ENCODE results near the gene CFI.

CFI gene

DNA sequence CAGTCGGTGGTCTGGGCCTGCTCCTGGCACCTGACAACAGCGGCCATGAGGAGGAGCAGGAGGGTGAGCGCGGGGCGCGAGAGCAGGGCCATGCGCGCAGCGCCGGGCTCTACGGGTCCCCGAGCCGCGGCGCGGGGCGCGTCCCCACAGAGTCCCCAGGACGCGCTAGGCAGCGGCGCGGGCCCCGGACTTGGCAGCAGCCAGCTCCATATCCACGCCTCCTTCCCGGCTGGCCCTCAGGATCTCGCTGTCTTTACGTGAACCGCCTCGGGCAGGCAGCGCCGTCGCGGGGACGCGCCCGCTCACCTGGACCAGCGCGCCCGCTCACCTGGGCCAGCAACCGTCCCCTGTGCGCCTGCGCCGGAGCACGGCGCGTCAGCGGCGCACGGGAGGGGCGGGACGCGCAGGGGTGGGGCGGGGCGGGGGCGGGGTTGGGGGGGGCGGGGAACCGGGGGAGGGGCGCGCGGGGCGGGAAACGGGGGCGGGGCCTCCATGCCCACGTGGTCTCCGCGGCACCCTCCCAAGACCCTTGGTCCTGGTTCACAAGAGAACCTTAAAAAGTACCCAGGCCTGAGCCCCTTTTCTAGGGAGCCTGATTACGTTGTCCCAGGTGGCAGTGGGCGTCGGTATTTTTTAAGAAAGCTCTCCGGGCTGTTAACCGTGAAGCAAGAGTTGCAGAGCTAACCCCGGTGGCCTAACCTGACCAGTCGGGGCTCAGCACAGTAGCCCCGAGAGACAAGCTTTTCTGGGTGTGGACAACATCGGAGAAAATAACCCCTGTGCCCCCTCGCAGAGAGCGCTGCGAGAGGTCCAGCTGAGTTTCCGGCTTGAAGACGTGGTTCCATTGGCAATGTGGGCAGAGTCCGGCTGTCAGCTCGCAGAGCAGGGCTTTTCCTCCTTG is 71.8 kb downstream of the CFI start, which contains the start of gene PLA2G12A:
PLA2G12A (minus strand) TSS at position 353 of the 901 bp plus-strand sequence; CDS start at position 92, 261 bp downstream.
- DNase-seq = peak; percentile 81

DNA sequence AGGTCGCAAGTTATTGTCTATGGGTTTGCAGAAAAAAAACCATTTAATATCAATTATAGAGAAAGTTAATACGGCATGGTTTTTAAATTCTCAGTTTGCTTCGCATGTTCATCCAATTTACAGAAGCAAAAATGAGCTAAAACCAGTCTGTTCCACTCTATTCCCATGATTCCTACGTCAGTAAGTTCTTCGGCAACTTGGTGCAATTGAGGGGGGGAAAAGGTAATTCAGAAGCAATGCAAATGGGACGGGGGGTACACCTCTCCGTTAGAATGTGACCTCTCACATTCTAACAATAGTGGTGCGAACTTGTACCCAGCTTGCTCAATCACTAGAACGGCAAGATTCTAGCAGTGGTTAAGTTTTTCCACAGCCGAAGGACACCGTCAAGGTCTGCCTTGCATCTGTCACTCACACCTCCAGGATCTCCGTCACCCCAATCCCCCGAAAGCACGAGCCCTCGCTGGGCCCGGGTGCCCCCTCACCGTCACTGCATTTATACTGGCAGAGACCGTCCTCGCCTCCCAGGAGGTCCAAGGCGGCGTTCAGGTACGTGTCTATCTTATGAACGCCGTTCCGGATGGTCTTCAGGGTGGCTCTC is 72.6 kb downstream of the CFI start:
- DNase-seq = peak; percentile 40

DNA sequence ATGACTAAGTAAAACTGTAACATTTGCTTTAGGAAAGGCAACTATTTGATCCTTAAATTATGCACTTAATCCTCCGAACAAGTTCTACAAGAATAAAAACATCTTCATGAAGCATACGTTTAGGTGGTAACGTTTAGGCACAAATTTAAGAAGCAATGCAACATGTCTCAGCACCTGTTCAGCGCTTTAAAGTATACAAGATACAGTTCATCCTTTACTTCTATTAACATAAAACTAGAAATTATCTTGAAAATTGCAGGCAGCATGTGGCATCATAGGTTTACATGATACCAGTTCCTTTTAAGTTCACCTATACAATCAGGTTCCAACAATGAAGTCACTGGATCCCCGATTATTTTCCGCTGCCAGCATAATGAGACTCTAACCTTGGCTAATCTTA is 73.4 kb downstream of the CFI start:
- peak; percentile 29 for DNase-seq

DNA sequence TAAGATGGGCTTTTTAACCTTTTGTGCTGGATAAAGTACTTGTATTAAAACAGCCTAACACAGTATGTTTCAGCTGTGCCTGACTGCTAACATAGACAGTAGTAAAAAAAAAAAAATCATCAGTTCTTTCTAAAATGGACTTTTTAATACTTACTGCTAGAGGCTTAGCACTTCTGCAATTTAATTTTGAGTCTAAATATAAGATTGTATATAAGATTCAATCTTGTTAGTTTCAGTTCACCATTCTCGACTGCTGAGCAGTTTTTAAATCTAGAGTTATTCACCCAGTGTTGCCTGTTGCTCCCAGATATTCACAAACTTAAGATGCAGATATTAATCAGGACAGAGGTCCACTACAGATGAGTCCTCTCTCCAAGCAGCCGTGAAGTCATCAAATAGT is 78.7 kb downstream of the CFI start:
- DNase-seq = no peak

DNA sequence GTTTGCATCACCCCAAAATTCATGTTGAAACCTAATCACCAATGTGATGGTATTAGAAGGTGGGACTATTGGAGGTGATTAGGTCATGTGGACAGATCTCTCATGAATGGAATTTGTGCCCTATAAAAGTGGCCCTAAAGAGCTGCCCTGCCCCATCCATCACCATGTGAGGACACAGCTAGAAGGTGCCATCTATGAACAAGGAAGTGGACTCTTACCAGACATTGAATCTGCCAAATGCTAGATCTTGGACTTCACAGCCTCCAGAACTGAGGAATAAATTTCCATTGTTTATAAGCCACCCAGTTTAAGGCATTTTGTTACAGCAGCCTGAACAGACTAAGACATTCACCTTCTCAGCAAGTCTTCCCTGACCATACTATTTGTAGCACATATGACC is 79.4 kb downstream of the CFI start:
- DNase-seq = no peak

DNA sequence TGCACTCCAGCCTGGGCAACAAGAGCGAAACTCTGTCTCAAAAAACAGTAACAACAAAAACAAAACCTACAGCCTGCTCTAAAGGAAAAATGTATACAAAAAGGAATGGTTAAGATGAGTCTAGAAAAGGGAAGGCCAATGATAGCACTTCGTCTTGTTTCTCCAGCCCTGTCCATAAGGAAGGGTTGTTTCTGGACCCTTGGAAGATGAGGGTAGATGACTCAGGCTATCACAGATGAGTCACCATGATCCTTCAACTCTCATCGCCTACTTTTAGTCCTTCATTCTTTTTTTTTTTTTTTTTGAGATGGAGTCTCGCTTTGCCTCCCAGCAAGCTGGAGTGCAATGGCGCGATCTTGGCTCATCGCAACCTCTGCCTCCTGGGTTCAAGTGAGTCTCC is 80.8 kb downstream of the CFI start:
- no peak for DNase-seq

DNA sequence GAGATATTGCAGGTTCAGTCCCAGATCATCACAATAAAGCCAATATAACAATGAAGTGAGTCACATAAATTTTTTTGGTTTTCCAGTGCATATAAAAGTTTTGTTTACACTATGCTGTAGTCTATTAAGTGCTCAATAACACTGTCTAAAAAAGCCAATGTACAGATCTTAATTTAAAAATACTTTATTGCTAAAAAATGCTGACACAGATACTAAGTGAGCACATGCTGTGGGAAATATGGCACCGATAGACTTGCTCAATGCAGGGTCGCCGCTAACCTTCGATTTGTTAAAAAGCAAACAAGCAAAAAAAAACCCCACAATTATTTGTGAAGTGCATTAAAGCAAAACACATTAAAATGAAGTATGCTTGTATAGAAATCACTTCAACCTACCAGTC is 82.2 kb downstream of the CFI start:
- no peak for DNase-seq

DNA sequence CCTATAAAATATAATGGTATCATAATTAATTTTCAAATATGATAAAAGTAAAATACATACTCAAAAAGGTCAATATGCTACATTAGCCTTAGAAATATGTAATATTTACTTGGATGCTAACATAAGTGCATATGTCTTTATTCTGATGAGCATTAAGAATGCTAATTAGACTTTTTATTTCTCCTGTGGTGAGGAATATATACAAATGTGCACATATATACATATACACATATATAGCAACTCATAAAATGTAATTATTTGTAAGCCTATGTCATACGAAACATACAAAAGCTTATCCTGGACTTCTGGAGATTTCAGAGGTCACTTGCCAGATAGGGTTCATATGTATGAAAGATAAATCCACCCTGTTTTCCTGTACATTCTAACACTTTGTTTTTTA is 83.0 kb downstream of the CFI start:
- no peak for DNase-seq

DNA sequence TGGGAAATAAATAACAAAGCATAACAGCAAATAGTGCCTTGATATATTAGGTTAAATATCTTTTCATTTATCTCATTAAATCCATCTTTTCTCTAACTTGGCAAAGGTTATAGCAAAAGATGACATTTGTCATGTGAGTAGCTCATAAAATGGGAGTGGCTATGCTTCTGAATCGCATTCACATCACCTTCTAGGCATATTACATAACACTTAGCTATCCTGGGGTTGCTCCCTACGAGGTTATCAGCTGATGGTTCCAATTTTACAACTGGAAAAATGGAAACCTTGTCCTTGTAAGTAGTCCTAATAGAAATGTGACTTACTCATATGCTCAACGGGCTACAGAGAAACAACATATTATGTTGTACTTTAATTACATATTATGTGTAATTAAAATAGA is 88.3 kb downstream of the CFI start:
- no peak for DNase-seq

DNA sequence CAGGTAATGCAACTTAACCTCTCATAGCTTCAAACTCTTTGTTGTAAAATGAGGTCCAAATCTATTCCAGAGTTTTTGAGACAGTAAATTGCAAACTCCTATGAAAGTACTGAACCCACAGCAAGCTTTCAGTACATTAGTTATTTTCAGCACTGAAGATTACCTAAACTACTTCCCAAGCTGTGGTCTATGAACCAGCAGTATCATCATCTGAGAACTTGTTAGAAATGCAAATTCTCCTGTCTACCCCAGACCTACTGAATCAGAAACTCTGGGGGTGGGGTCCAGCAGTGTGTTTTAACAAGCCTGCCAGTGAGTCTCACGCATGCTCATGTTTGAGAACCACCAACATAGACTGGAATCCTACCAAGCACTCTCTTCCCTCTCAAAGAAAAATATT is 92.8 kb downstream of the CFI start:
- no peak for DNase-seq

DNA sequence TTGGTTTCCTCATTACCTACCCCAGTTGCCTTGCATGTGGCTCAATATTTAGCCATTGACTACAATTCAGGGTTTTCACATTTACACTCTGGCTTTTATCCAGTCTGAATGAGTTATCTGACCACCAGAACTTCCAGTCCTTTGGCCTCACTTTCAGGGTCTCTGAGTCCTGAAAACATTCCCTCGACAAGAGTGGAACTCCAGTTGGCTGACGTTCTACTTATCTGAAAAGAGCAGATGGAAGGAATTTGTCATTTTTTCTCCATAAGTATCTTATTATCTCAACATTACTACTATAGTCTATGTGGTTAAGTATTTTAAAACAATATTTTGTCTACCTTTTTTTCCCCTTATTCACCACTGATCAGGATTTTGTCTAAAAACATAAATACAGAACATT is 93.4 kb downstream of the CFI start:
- no peak for DNase-seq

DNA sequence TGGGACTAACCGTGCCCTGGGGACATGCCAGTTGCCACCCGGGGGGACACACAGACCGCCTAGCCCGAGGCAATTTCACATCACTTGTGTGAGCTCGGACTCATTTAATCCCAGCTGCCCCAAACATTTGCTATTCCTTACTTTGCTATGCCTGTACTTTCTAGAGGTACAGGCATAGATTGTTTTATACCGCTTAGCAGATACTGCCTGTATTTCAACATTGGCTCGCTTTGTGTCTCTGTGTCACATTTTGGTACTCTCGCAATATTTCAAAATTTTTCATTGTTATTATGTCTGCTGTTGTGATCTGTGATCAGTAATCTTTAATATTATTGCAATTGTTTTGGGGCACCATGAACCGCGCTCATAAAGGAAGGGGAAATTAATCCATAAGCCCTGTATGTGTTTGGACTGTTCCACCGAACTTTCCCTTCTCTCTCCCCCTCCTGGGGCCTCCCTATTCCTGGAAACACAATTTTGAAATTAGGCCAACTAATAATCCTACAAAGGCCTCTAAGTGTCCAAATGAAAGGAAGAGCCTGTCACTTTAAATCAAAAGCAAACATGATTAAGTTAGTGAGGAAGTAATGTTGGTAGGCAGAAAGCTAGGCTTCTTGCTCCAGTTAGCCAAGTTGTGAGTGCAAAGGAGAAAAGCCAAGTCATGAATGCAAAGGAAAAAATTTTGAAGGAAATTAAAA is 98.0 kb downstream of the CFI start:
- peak; percentile 11 for DNase-seq

DNA sequence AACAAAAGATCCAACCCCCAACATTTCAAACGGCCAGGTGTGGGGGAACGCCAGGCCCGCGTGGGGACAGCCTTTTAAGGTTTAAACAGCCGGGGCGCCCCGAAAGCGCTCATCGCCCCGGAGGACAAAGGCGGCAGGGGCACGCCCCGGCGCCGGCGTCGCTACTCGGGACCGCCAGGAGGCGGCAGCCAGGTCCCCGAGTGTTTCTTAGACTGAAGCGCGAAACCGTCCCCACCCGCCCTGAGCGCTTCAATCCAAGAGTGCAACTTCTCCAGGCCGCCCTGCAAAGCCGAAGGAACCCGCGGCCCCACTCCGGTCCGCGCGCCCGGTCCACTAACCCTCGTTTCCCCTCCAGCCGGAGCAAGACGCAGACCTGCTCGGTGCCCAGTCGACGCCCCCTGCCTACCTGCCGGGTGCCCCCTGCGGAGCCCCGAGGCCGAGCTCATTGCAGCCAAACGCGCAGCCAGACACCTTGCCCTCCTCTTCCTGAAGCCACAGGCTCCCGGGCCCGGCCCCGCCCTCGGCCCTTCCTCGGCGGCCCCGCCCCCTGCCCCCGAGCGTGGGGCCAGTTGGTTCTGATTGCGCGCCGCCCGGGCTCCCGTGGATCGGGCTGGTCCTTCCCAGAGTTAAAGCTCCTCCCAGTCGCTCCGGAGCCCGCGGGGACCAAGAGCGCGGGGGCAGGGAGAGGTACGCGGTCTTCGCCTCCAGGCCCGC is 98.7 kb downstream of the CFI start, which contains the start of gene CASP6:
CASP6 (minus strand) TSS at position 496 of the 714 bp plus-strand sequence; CDS start at position 446, 50 bp downstream.
- peak; percentile 81 for DNase-seq

DNA sequence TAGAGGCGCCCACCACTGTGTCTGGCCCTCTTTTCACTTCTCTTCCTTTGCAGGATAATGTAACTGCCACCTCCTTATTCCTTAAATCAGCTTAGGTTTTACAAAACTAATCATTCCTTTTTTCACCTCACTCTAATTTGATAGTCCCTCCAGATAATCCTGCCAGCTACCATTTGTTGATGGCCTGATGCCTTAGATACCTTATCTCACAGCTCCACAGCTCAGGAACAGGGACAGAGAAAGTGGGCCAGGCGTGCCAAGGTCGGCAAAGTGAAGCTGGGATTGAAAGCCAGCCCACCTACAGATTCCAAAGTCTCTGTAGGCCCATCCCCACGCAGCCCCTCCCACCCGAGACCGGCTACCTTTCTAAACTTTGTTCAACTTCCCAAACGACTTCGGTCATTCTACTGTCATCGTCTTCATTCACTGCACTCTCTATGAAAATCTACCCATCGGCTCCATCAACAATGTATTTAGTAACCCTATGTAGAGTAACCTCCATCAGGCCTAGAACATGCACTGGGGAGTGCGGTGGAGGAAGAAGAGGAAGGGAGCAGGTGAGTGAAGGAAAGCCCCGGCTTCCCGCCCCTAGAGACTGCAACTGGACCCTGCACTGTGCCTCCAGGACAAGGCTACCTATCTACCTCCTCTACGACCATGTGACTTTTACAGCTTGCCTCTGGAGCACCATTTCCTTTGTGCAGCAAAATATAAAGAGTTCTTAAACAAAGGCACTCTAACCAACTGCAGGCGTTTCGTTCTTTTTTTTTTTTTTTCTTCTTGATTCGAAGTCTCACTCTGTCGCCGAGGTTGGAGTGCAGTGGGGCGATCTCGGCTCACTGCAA is 100.0 kb downstream of the CFI start:
- DNase-seq = peak; percentile 34

DNA sequence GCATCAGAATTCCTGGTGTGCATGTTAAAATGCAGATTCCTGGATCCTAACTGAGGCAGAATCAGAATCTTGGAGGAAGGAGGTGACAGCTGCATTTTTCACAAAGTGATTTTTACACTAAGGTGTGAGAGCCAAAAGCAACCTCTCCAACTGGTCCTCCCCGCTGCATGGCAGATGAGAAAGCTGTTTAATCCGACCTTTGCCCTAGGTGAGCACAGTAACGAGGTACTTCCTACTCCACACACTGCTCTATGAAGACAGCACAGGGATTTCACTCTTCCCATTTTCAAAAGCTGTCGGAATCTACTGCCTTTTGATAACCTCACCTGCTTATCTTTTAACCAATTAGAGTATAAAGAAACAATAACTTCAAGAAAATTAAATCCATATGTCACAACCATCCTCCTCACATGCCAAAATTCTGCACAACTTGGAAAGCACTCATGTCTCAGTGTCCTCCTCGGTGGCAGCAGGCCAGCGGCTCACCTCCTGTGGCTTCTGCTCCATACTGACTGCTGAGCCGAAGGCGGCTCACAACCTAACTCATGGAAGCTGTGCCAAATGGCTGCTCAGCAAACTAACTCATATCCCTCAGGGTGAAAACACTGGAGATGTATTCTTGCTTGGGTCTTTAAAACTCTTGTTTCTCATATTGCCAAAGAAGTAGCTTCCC is 102.1 kb downstream of the CFI start:
- DNase-seq = no peak

DNA sequence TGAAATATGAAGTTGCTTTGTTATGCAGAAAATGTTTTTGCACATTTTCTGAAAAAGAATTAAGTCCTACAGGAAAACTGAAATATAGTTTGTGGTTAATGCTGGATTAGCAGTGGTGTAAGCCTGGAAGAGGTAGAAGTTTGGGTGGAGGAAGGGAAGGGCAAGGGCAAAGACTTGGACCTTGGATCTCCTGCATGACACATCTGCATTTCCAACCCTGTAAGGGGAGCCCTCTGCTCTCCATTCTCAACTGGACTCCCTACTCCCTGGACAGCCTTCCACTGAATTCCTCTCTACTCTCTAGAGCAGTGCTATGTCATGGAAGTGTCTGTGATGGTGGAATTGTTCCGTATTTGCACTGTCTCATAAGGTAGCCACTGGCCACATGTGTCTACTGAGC is 103.1 kb downstream of the CFI start:
- no peak for DNase-seq

DNA sequence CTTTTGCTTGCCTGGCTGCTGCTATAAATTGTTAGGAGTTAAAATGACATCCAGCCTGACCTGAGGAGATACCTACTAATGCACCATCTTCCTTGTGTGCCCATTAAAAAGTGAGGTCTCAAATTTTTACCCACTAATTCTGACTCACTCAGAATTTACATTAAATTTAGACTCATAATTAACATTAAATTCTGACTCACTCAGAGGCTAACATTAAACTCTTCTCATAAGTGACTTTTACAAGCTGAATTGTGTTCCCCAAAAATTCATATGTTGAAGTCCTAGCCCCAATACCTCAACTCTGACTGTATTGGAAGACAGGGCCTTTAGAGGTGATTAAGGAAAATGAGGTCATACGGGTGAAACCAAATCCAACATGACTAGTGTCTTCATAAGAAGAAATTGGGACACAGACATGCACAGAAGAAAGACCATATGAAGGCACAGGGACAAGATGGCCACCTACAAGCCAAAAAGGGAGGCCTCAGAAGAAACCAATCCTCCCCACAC is 110.3 kb downstream of the CFI start:
- no peak for DNase-seq

Measured in NCI-H82 (cell line).